ENCODE results near the gene CLN6.
"Not testable (repeated sequence)": the region's sequence is repeated elsewhere in the genome, so short reads cannot be mapped to it uniquely, and the experiment has no call there.

CLN6 gene

GRCh38 chr15:68177742-68178141 lies 51.8 kb downstream of the CLN6 start:
- H3K27ac ChIP-seq (ENCODE audit: low read depth in 2 of 2, low read length in 2 of 2), result no peak overlapping the region
- no peaks in the 10 kb centered on the region for H3K27me3 ChIP-seq (ENCODE audit: control insufficient read depth in 2 of 2, insufficient read depth in 2 of 2, low read length in 2 of 2)
- H3K9ac ChIP-seq (ENCODE audit: low read depth in 1 of 2, low read length in 2 of 2), result no peak overlapping the region
- no peaks in the 10 kb centered on the region for H3K9me3 ChIP-seq (ENCODE audit: control insufficient read depth in 2 of 2, low read length in 2 of 2)
- no peaks in the 10 kb centered on the region for H3K4me1 ChIP-seq (ENCODE audit: control insufficient read depth in 2 of 2, insufficient read depth in 2 of 2, low read length in 2 of 2)
- peaks cover 38 to 43% of the 10 kb centered on the region in 2 donors for H3K36me3 ChIP-seq (ENCODE audit: control insufficient read depth in 2 of 2, insufficient read depth in 2 of 2, low read length in 2 of 2)
- H3K4me3 ChIP-seq (ENCODE audit: low read length in 2 of 2), result no peak overlapping the region

DNA sequence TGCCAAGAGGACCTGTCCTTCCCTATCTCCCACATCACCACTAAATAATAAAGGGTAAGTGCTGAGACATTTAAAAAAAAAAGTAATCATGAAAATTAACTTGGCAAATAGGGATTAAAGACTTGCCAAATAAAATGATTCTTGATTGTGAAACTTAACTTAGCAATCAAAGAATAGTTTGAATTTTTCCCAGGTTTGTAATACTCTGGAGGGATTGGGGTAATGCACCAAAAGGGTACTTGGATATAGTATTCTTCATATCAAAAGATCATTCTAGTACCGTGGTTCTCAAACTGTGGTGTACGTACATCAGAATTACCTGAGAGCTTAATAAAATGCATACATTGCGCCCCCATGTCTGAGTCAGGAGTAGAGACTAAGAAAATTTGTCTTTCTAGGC lies 52.9 kb downstream of the CLN6 start:
- H3K9me3 ChIP-seq (ENCODE audit: control insufficient read depth in 2 of 2, low read length in 2 of 2), result no peaks in the 10 kb centered on the region
- no peaks in the 10 kb centered on the region for H3K27me3 ChIP-seq (ENCODE audit: control insufficient read depth in 2 of 2, insufficient read depth in 2 of 2, low read length in 2 of 2)
- H3K9ac ChIP-seq (ENCODE audit: low read depth in 1 of 2, low read length in 2 of 2), result no peak overlapping the region
- no peaks in the 10 kb centered on the region for H3K4me1 ChIP-seq (ENCODE audit: control insufficient read depth in 2 of 2, insufficient read depth in 2 of 2, low read length in 2 of 2)
- no peak overlapping the region for H3K4me3 ChIP-seq (ENCODE audit: low read length in 2 of 2)
- H3K27ac ChIP-seq (ENCODE audit: low read depth in 2 of 2, low read length in 2 of 2), result no peak overlapping the region
- H3K36me3 ChIP-seq (ENCODE audit: control insufficient read depth in 2 of 2, insufficient read depth in 2 of 2, low read length in 2 of 2), result peaks cover 32 to 35% of the 10 kb centered on the region in 2 donors

DNA sequence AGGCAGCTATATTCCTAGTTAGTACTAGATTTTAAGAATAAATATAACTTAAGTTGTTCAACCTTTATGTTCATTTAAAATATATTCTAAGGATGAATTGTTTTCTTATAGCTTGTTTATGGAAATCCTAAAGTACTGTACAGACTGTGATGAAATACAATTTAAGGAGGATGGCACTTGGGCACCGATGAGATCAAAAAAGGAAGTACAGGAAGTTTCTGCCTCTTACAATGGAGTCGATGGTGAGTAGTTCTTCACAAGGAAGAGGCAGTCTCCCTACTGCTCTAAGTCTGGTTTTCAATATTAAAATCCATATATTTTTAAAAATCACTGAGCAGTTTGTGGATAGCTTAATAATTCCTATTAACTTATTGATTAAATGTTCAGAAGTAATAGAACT lies 54.0 kb downstream of the CLN6 start:
- Histone ChIP-seq H3K4me1 (ENCODE audit: control insufficient read depth in 2 of 2, insufficient read depth in 2 of 2, low read length in 2 of 2) (no peaks in the 10 kb centered on the region), H3K27me3 (ENCODE audit: control insufficient read depth in 2 of 2, insufficient read depth in 2 of 2, low read length in 2 of 2) (no peaks in the 10 kb centered on the region), H3K9me3 (ENCODE audit: control insufficient read depth in 2 of 2, low read length in 2 of 2) (no peaks in the 10 kb centered on the region), H3K27ac (ENCODE audit: low read depth in 2 of 2, low read length in 2 of 2) (no peak overlapping the region), H3K36me3 (ENCODE audit: control insufficient read depth in 2 of 2, insufficient read depth in 2 of 2, low read length in 2 of 2) (peaks cover 22 to 25% of the 10 kb centered on the region in 2 donors), H3K9ac (ENCODE audit: low read depth in 1 of 2, low read length in 2 of 2) (no peak overlapping the region), H3K4me3 (ENCODE audit: low read length in 2 of 2) (no peak overlapping the region)

DNA sequence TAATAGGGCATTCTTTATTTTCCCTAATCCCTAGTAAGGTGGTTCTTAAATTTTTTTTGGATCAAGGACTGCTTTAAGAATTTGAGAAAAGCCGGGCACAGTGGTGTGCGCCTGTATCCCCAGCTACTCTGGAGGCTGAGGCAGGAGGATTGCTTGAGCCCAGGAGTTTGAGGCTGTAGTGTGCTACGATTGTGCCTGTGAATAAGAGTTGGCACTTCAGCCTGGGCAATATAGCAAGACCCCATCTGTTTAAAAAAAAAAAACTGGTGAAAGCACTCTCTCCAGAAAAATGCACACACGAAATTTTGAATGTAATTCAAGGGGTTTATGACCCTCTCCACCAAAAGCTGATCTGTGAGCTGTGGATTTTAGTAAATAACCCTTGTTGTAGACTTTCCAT lies 56.4 kb downstream of the CLN6 start:
- Histone ChIP-seq H3K36me3 (ENCODE audit: control insufficient read depth in 2 of 2, insufficient read depth in 2 of 2, low read length in 2 of 2) (peaks cover 21 to 29% of the 10 kb centered on the region in 2 donors), H3K27ac (ENCODE audit: low read depth in 2 of 2, low read length in 2 of 2) (no peak overlapping the region), H3K9ac (ENCODE audit: low read depth in 1 of 2, low read length in 2 of 2) (no peak overlapping the region), H3K4me3 (ENCODE audit: low read length in 2 of 2) (no peak overlapping the region), H3K9me3 (ENCODE audit: control insufficient read depth in 2 of 2, low read length in 2 of 2) (no peaks in the 10 kb centered on the region), H3K4me1 (ENCODE audit: control insufficient read depth in 2 of 2, insufficient read depth in 2 of 2, low read length in 2 of 2) (no peaks in the 10 kb centered on the region), H3K27me3 (ENCODE audit: control insufficient read depth in 2 of 2, insufficient read depth in 2 of 2, low read length in 2 of 2) (no peaks in the 10 kb centered on the region)

GRCh38 chr15:68172037-68172436 lies 57.5 kb downstream of the CLN6 start:
- not testable (repeated sequence) for H3K9me3 ChIP-seq (ENCODE audit: control insufficient read depth in 2 of 2, low read length in 2 of 2); H3K4me1 ChIP-seq (ENCODE audit: control insufficient read depth in 2 of 2, insufficient read depth in 2 of 2, low read length in 2 of 2); H3K4me3 ChIP-seq (ENCODE audit: low read length in 2 of 2); H3K27me3 ChIP-seq (ENCODE audit: control insufficient read depth in 2 of 2, insufficient read depth in 2 of 2, low read length in 2 of 2); H3K9ac ChIP-seq (ENCODE audit: low read depth in 1 of 2, low read length in 2 of 2); H3K27ac ChIP-seq (ENCODE audit: low read depth in 2 of 2, low read length in 2 of 2)
- H3K36me3 ChIP-seq (ENCODE audit: control insufficient read depth in 2 of 2, insufficient read depth in 2 of 2, low read length in 2 of 2), result peaks cover 11 to 22% of the 10 kb centered on the region in 2 donors

GRCh38 chr15:68166847-68167246 lies 62.7 kb downstream of the CLN6 start:
- peaks cover 15 to 19% of the 10 kb centered on the region in 2 donors for H3K36me3 ChIP-seq (ENCODE audit: control insufficient read depth in 2 of 2, insufficient read depth in 2 of 2, low read length in 2 of 2)
- no peak overlapping the region for H3K27ac ChIP-seq (ENCODE audit: low read depth in 2 of 2, low read length in 2 of 2)
- no peak overlapping the region for H3K4me3 ChIP-seq (ENCODE audit: low read length in 2 of 2)
- no peaks in the 10 kb centered on the region for H3K9me3 ChIP-seq (ENCODE audit: control insufficient read depth in 2 of 2, low read length in 2 of 2)
- H3K27me3 ChIP-seq (ENCODE audit: control insufficient read depth in 2 of 2, insufficient read depth in 2 of 2, low read length in 2 of 2), result no peaks in the 10 kb centered on the region
- no peak overlapping the region for H3K9ac ChIP-seq (ENCODE audit: low read depth in 1 of 2, low read length in 2 of 2)
- H3K4me1 ChIP-seq (ENCODE audit: control insufficient read depth in 2 of 2, insufficient read depth in 2 of 2, low read length in 2 of 2), result no peaks in the 10 kb centered on the region

- no peak overlapping the region for H3K9ac ChIP-seq (ENCODE audit: low read depth in 1 of 2, low read length in 2 of 2)
- H3K27ac ChIP-seq (ENCODE audit: low read depth in 2 of 2, low read length in 2 of 2), result no peak overlapping the region
Measured at GRCh38 chr15:68163191-68163590, 66.3 kb downstream of the CLN6 start.

GRCh38 chr15:68158046-68158628 lies 71.4 kb downstream of the CLN6 start:
- Histone ChIP-seq H3K27ac (ENCODE audit: low read depth in 2 of 2, low read length in 2 of 2) (no peak overlapping the region), H3K4me3 (ENCODE audit: low read length in 2 of 2) (no peak overlapping the region), H3K4me1 (ENCODE audit: control insufficient read depth in 2 of 2, insufficient read depth in 2 of 2, low read length in 2 of 2) (no peaks in the 10 kb centered on the region), H3K9me3 (ENCODE audit: control insufficient read depth in 2 of 2, low read length in 2 of 2) (no peaks in the 10 kb centered on the region), H3K27me3 (ENCODE audit: control insufficient read depth in 2 of 2, insufficient read depth in 2 of 2, low read length in 2 of 2) (no peaks in the 10 kb centered on the region), H3K9ac (ENCODE audit: low read depth in 1 of 2, low read length in 2 of 2) (no peak overlapping the region), H3K36me3 (ENCODE audit: control insufficient read depth in 2 of 2, insufficient read depth in 2 of 2, low read length in 2 of 2) (peaks cover 28 to 31% of the 10 kb centered on the region in 2 donors)

More at GRCh38 chr15:68163191-68163590, 66.3 kb downstream of the CLN6 start:
- no peaks in the 10 kb centered on the region for H3K27me3 ChIP-seq (ENCODE audit: control insufficient read depth in 2 of 2, insufficient read depth in 2 of 2, low read length in 2 of 2)
- H3K9me3 ChIP-seq (ENCODE audit: control insufficient read depth in 2 of 2, low read length in 2 of 2), result no peaks in the 10 kb centered on the region
- no peak overlapping the region for H3K4me3 ChIP-seq (ENCODE audit: low read length in 2 of 2)
- no peaks in the 10 kb centered on the region for H3K4me1 ChIP-seq (ENCODE audit: control insufficient read depth in 2 of 2, insufficient read depth in 2 of 2, low read length in 2 of 2)
- H3K36me3 ChIP-seq (ENCODE audit: control insufficient read depth in 2 of 2, insufficient read depth in 2 of 2, low read length in 2 of 2), result peaks cover 22 to 30% of the 10 kb centered on the region in 2 donors

- no peak overlapping the region for H3K27ac ChIP-seq (ENCODE audit: low read depth in 2 of 2, low read length in 2 of 2)
- H3K9ac ChIP-seq (ENCODE audit: low read depth in 1 of 2, low read length in 2 of 2), result no peak overlapping the region
- H3K27me3 ChIP-seq (ENCODE audit: control insufficient read depth in 2 of 2, insufficient read depth in 2 of 2, low read length in 2 of 2), result no peaks in the 10 kb centered on the region
- H3K36me3 ChIP-seq (ENCODE audit: control insufficient read depth in 2 of 2, insufficient read depth in 2 of 2, low read length in 2 of 2), result peaks cover 20 to 23% of the 10 kb centered on the region in 2 donors
- no peaks in the 10 kb centered on the region for H3K4me1 ChIP-seq (ENCODE audit: control insufficient read depth in 2 of 2, insufficient read depth in 2 of 2, low read length in 2 of 2)
- H3K9me3 ChIP-seq (ENCODE audit: control insufficient read depth in 2 of 2, low read length in 2 of 2), result no peaks in the 10 kb centered on the region
- H3K4me3 ChIP-seq (ENCODE audit: low read length in 2 of 2), result no peak overlapping the region
Measured at GRCh38 chr15:68157074-68157473, 72.5 kb downstream of the CLN6 start.

All from mucosa of rectum (tissue), 2 donors.